Pancreas (tissue), 10 donors: ENCODE data around the gene PCGF3. TPM values are rescaled to one million over a fixed set of nuclear protein-coding genes. Genes with fewer than 3 reads are reported as not detected.

ENCODE experiments used
- ATAC-seq, 4 donors: fragments of 200-7000 bp; cut with Tn5 transposase; one replicate each; pipeline versions ENCODE4 v1.8.0 to v1.9.1; 2020; ENCODE audit warnings: mild to moderate bottlenecking in 4 of 4, moderate library complexity in 4 of 4
- DNase-seq, 6 donors: peaks; one replicate each; pipeline ENCODE4 v3.0.0-alpha.2; 2020
- FAIRE-seq: peaks from 2 replicates; lab custom pipeline; 2012; peaks lifted over from hg19 to GRCh38; lab: Jason Lieb, UNC
- H3K27ac ChIP-seq, 4 donors: fragments of 200-600 bp; sonication (generic); 1 replicate in 3 of 4; 2 replicates in 1 of 4; pipeline versions ENCODE4 v1.5.0 to v1.8.0; 2020
- H3K27me3 ChIP-seq, 4 donors: fragments of 200-600 bp; one replicate each; pipeline ENCODE4 v1.8.0; 2021
- H3K36me3 ChIP-seq, 3 donors: fragments of 200-600 bp; sonication (generic) in 1 of 3; one replicate each; pipeline versions ENCODE4 v1.5.0 to v1.8.0; 2020 to 2021
- H3K4me1 ChIP-seq, 3 donors: fragments of 200-600 bp; one replicate each; pipeline ENCODE4 v1.8.0; 2021
- H3K4me3 ChIP-seq, 4 donors: fragments of 200-600 bp; sonication (generic) in 2 of 4; one replicate each; pipeline versions ENCODE4 v1.5.0 to v1.8.0; 2020 to 2021
- H3K9me3 ChIP-seq, 4 donors: fragments of 200-600 bp; one replicate each; pipeline ENCODE4 v1.8.0; 2021
- WGBS, 2 donors: extraction: QIAGEN DNeasy Blood & Tissue Kit; methylation state at CpG; one replicate each; pipeline ENCODE4 v1.1.7; 2013; 5-methylcytosine and 5-hydroxymethylcytosine counted together
- intact Hi-C, 3 donors: fragments of 100-400 bp; cut with DNase I; formaldehyde crosslinking; loops; one replicate each; pipeline versions ENCODE4 v1.11.1 to v1.14.2; 2022
- polyA plus RNA-seq, 2 donors: library from polyadenylated mRNA; stranded (reverse); fragments of 200-250 nt; gene quantifications; one replicate each; pipeline ENCODE4 v1.2.3, GENCODE V29; 2013
- total RNA-seq, 6 donors: library from RNA; stranded (reverse); fragmentation: NEBNext Ultra II Directional in 4 of 6; extraction: Animal tissue kit (Norgen Biotek cat#: 25700) in 4 of 6; gene quantifications; one replicate each; pipeline versions ENCODE4 v1.2.1 to v1.2.4, GENCODE V29; 2021 to 2023
- TF ChIP-seq, protein P1 (sequence below), 4 donors: fragments of 200-600 bp; sonication (generic) in 3 of 4; IDR thresholded peaks; one replicate each; pipeline versions ENCODE4 v1.5.0 to v1.8.0; 2021; ENCODE audit warnings: antibody characterized with exemption in 4 of 4
- donor health status: healthy with polysubstance abuse.
- donor health status: DM: no; HTN: no; CAD: no; lungs with moderate emphysema.
- donor health status: DM: no; HTN: no; CAD: no.
- donor health status: control.
- donor health status: control.
- donor health status: Bipolar disorder and iron deficiency.
- donor health status: DM: yes; HTN: yes; CAD: no.
- donor health status: DM: no; HTN: no; CAD: no.
- donor health status: DM: no; HTN: no; CAD: no.
- donor health status: DM: yes; HTN: yes; CAD: no.

The PCGF3 gene
- total and polyA plus RNA-seq, 8 donors: 12.3 to 66.8 (median 17.7) TPM

DNA sequence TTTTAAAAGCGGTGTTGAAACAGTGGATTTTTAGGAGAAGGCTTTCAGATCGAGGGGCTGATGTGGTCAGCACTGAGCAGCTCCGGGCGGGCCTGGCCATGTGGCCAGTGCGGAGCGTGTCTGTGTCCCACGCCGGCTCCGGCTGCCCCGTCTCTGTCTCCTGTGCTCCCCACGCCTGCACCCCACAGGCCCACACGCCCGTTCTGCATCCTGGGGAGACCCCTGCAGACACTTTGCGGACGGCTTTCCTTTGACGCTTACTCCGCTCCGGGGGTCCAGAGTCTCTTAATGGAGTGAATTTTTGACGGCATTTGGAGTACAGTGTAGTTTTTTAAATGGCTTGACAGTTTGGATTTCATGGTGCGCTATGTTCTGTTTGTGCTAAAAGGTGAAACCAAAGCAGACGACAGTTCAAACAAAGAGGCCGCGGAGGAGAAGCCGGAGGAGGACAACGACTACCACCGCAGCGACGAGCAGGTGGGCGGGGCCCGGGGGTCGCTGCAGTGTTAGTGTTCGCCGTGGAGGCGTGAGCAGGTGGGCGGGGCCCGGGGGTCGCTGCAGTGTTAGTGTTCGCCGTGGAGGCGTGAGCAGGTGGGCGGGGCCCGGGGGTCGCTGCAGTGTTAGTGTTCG is 38.7 kb downstream of the PCGF3 start:
- FAIRE-seq (no peak), ATAC-seq (peak in 1 of 4 donors; percentile 15), DNase-seq (peak in 1 of 6 donors; percentile 74)
- H3K4me3 ChIP-seq: no peak overlapping the region
- WGBS, 2 donors: 94 to 96% methylated on average over 36 of the region's 44 CpGs
- peaks cover 0 to 4% (median 0%) of the 10 kb centered on the region in 3 donors for H3K36me3 ChIP-seq
- H3K9me3 ChIP-seq: no peaks in the 10 kb centered on the region
- intact Hi-C loops: no loop called here
- no peaks in the 10 kb centered on the region for H3K27me3 ChIP-seq
- no peaks in the 10 kb centered on the region for H3K4me1 ChIP-seq
- H3K27ac ChIP-seq: no peak overlapping the region
- TF ChIP-seq, protein P1, sequence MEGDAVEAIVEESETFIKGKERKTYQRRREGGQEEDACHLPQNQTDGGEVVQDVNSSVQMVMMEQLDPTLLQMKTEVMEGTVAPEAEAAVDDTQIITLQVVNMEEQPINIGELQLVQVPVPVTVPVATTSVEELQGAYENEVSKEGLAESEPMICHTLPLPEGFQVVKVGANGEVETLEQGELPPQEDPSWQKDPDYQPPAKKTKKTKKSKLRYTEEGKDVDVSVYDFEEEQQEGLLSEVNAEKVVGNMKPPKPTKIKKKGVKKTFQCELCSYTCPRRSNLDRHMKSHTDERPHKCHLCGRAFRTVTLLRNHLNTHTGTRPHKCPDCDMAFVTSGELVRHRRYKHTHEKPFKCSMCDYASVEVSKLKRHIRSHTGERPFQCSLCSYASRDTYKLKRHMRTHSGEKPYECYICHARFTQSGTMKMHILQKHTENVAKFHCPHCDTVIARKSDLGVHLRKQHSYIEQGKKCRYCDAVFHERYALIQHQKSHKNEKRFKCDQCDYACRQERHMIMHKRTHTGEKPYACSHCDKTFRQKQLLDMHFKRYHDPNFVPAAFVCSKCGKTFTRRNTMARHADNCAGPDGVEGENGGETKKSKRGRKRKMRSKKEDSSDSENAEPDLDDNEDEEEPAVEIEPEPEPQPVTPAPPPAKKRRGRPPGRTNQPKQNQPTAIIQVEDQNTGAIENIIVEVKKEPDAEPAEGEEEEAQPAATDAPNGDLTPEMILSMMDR (IDR thresholded peaks at IDR 0.05): no peak

DNA sequence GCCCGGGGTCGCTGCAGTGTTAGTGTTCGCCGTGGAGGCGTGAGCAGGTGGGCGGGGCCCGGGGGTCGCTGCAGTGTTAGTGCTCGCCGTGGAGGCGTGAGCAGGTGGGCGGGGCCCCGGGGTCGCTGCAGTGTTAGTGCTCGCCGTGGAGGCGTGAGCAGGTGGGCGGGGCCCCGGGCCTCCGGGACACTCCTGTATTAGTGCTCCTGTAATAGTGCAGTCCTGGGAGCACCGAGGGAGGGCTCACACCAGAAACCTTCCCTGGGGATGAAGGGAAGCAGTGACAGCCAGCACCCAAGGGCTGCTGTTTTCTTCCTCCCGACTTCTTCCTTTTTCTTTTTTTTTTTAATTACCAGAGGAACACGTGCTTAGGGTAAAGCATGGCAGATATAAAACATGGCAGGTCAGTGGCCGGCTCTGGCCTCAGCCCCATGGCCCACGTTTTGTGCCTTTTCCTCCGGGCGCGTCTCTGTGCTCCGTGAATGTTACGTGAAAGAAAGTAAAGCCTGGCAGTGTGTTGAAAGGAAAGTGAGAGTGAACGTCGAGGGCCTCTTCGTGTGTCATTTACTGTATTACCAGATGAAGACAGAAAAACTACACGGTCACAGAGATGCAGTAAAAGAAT is 42.0 kb downstream of the PCGF3 start:
- 95 to 96% methylated on average over 18 to 23 of the region's 34 CpGs for WGBS, 2 donors
- TF ChIP-seq, protein P1 (IDR thresholded peaks at IDR 0.05): no peak
- Histone ChIP-seq H3K4me3 (no peak overlapping the region), H3K27me3 (no peaks in the 10 kb centered on the region), H3K27ac (no peak overlapping the region), H3K4me1 (no peaks in the 10 kb centered on the region), H3K9me3 (no peaks in the 10 kb centered on the region), H3K36me3 (no peaks in the 10 kb centered on the region)
- FAIRE-seq (no peak), DNase-seq (peak in 1 of 6 donors; percentile 45), ATAC-seq (no peak)
- intact Hi-C loops: no loop called here

DNA sequence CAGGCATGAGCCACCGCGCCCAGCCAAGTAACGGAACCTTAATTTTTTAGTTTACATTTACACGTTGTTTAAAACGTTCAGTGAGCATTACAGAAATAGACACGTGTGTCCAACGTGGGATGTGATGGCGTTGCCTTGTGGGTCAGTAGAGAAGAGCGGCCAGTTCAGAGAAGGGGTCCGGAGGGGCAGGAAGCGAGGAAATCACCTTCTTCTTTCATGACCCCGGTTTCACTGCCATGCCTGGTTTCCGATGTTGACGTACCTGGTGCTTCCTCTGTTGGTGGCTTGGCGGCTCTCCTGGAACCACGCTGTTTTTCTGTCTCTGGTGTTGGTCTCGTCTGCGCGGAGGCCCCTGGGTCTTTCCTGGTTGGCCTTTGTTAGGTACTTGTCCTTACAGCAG is 42.8 kb downstream of the PCGF3 start:
- DNase-seq: peak in 1 of 6 donors; percentile 41
- H3K36me3 ChIP-seq: no peaks in the 10 kb centered on the region
- no peak overlapping the region for H3K27ac ChIP-seq
- no peak for ATAC-seq
- FAIRE-seq: no peak
- 95 to 98% methylated on average over 19 of the region's 19 CpGs for WGBS, 2 donors
- intact Hi-C loops: no loop called here
- H3K4me3 ChIP-seq: no peak overlapping the region
- TF ChIP-seq, protein P1 (IDR thresholded peaks at IDR 0.05): no peak
- H3K27me3 ChIP-seq: no peaks in the 10 kb centered on the region
- no peaks in the 10 kb centered on the region for H3K4me1 ChIP-seq
- H3K9me3 ChIP-seq: no peaks in the 10 kb centered on the region

DNA sequence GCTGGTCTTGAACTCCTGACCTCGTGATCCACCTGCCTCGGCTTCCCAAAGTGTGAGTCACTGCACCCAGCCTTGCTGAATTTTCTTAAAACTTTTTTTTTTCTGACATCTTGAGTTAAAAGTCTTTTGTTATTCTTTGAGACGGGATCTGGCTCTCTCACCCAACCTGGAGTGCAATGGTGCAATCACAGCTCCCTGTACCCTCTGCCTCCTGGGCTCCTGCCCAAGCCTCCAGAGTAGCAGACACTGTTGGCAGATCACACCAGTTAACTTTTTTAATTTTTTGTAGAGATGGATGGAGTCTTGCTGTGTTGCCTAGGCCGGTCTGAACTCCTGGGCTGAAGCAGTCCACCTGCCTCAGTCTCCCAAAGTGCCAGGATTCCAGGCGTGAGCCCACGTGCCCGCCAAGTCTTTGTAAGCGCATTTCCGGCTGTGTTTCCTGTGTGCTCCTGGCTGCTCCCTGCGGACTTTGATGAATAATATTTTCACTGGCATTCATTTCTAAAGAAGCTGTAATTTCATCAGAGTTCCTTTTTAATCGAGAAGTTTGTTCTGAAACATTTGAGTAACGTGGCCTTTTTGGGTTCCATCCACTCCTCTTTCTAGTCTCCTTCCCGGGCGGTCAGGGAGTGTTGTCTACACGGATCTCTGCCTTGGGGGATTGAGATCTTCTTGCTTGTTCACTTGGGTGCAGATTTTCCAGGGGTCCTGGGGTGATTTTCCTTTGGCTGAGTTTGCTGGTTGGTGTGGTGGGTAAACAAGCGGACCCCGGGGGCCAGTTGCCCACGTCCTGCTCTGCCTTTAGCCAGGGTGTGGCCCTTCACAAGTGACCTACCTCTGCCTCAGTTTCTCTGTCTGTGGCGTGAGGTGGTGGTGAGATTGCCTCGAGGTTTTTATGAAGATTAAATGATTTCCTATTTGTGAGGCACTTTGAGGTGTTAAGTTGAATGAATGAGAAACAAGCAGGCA is 44.4 kb downstream of the PCGF3 start:
- Histone ChIP-seq H3K36me3 (peaks cover 0 to 7% (median 0%) of the 10 kb centered on the region in 3 donors), H3K27me3 (no peaks in the 10 kb centered on the region), H3K4me3 (no peak overlapping the region), H3K27ac (no peak overlapping the region), H3K9me3 (no peaks in the 10 kb centered on the region), H3K4me1 (no peaks in the 10 kb centered on the region)
- FAIRE-seq: no peak
- DNase-seq: peak in 1 of 6 donors; percentile 22
- intact Hi-C loops: no loop called here
- 93% methylated on average over 20 of the region's 20 CpGs for WGBS, 2 donors
- ATAC-seq: peak in 2 of 4 donors; percentile 10 to 33
- TF ChIP-seq, protein P1 (IDR thresholded peaks at IDR 0.05): no peak
